HG03066 (cell line): ENCODE measurements around the gene UXS1.
"Not testable (repeated sequence)": the region's sequence is repeated elsewhere in the genome, so short reads cannot be mapped to it uniquely, and the experiment has no call there.

ENCODE experiments used
- ATAC-seq: cut with Tn5 transposase; IDR thresholded peaks from one replicate; pipeline ENCODE4 v1.9.1; 2021; ENCODE audit warnings: low read depth; ENCODE audit not compliant: unreplicated experiment

UXS1 gene

GRCh38 chr2:106193977-106194778, at the start of gene UXS1:
UXS1 (minus strand) TSS chr2:106194301; CDS start chr2:106194241, 60 bp downstream.
- ATAC-seq, result peak; percentile 70

GRCh38 chr2:106239491-106239890, 45.4 kb upstream of the UXS1 start:
- not testable (repeated sequence) for ATAC-seq

- not testable (repeated sequence) for ATAC-seq
Observed at GRCh38 chr2:106235392-106235791, 41.3 kb upstream of the UXS1 start.

- ATAC-seq, result no peak
Observed at GRCh38 chr2:106233350-106233706, 39.2 kb upstream of the UXS1 start.

GRCh38 chr2:106232638-106233349, 38.7 kb upstream of the UXS1 start:
- no peak for ATAC-seq

GRCh38 chr2:106223347-106223746, 29.2 kb upstream of the UXS1 start:
- ATAC-seq, result no peak

GRCh38 chr2:106222057-106222456, 28.0 kb upstream of the UXS1 start:
- not testable (repeated sequence) for ATAC-seq

- no peak for ATAC-seq
Observed at GRCh38 chr2:106219813-106220212, 25.7 kb upstream of the UXS1 start.

GRCh38 chr2:106219157-106219556, 25.1 kb upstream of the UXS1 start:
- ATAC-seq, result not testable (repeated sequence)

GRCh38 chr2:106208874-106209273, 14.8 kb upstream of the UXS1 start:
- ATAC-seq, result no peak

- ATAC-seq, result no peak
Observed at GRCh38 chr2:106208399-106208798, 14.3 kb upstream of the UXS1 start.

- no peak for ATAC-seq
Observed at GRCh38 chr2:106207246-106207645, 13.1 kb upstream of the UXS1 start.

- ATAC-seq, result no peak
Observed at GRCh38 chr2:106205488-106205887, 11.4 kb upstream of the UXS1 start.

- ATAC-seq, result not testable (repeated sequence)
Observed at GRCh38 chr2:106204551-106204950, 10.4 kb upstream of the UXS1 start.

GRCh38 chr2:106201661-106202060, 7.6 kb upstream of the UXS1 start:
- ATAC-seq, result no peak

GRCh38 chr2:106197878-106198277, 3.8 kb upstream of the UXS1 start:
- no peak for ATAC-seq

GRCh38 chr2:106195981-106196380, 1.9 kb upstream of the UXS1 start:
- ATAC-seq, result no peak

GRCh38 chr2:106195456-106195855, 1.4 kb upstream of the UXS1 start:
- no peak for ATAC-seq

GRCh38 chr2:106193690-106193976, 468 bp downstream of the UXS1 start:
- ATAC-seq, result no peak

GRCh38 chr2:106192752-106193689, 1.1 kb downstream of the UXS1 start:
- ATAC-seq, result peak; percentile 35

GRCh38 chr2:106191511-106192016, 2.5 kb downstream of the UXS1 start:
- ATAC-seq, result no peak
